Hepatocyte (in vitro differentiated cells): Measurements from ENCODE around the gene RPH3AL.

ENCODE experiments used
- EZH2phosphoT487 ChIP-seq: fragments of 200-600 bp; sonication (generic); IDR thresholded peaks from one replicate; pipeline ENCODE4 v1.6.1; 2018; ENCODE audit warnings: antibody characterized with exemption, mild to moderate bottlenecking, low read depth, moderate library complexity; ENCODE audit not compliant: unreplicated experiment, severe bottlenecking
- TF ChIP-seq, protein P1 (sequence below): fragments of 200-600 bp; sonication (generic); IDR thresholded peaks from 2 replicates; pipeline ENCODE4 v1.5.1; 2016; ENCODE audit warnings: antibody characterized with exemption, mild to moderate bottlenecking; ENCODE audit not compliant: poor library complexity

DNA sequence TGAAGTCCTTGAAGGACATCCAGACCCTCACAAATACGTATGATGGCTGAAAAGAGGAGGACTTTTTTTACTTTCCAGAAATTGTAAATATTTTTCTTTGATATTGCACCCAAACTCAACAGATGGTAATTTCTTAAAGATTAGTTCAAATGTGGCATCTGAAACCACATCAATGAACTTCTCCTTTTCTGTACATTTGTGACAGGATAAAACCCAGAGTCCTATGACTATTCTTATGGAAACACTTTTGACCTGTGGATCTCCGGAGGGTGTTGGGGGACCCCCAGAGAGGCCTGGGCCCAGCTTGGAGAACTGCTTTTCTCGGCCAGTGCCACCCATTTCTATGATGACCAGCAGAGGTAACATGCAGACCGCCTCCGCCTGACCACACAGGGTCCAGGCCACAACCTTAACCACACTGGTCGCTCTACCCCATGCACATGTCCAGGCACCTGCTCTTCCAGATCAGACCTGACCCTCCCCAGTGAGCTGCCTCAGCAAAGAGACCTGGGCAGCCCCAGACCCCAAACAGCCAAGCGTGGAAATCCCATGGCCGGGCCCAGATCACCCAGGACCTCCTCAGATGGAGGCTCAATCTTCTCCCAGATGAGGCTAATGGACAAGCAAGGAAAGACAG is 22.7 kb downstream of the RPH3AL start:
- TF ChIP-seq, protein P1, sequence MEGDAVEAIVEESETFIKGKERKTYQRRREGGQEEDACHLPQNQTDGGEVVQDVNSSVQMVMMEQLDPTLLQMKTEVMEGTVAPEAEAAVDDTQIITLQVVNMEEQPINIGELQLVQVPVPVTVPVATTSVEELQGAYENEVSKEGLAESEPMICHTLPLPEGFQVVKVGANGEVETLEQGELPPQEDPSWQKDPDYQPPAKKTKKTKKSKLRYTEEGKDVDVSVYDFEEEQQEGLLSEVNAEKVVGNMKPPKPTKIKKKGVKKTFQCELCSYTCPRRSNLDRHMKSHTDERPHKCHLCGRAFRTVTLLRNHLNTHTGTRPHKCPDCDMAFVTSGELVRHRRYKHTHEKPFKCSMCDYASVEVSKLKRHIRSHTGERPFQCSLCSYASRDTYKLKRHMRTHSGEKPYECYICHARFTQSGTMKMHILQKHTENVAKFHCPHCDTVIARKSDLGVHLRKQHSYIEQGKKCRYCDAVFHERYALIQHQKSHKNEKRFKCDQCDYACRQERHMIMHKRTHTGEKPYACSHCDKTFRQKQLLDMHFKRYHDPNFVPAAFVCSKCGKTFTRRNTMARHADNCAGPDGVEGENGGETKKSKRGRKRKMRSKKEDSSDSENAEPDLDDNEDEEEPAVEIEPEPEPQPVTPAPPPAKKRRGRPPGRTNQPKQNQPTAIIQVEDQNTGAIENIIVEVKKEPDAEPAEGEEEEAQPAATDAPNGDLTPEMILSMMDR, result no peak
- no peak for TF ChIP-seq EZH2phosphoT487
